ENCODE results near the gene GSG1.

The GSG1 gene

GRCh38 chr12:13097491-13098011, 5.9 kb downstream of the GSG1 start:
- Histone ChIP-seq H3K4me3 (ENCODE audit: low read depth in 1 of 2, low read length in 1 of 2) (peak overlapping the region; percentile 59 to 69), H3K4me1 (ENCODE audit: control insufficient read depth in 1 of 2, insufficient read depth in 1 of 2, low read depth in 1 of 2, low read length in 1 of 2) (peaks cover 27 to 46% of the 10 kb centered on the region in 2 experiments), H3K36me3 (no peaks in the 10 kb centered on the region), H3K27me3 (no peaks in the 10 kb centered on the region), H3K27ac (peak overlapping the region; percentile 93), H3K9me3 (no peaks in the 10 kb centered on the region)
- no peak for TF ChIP-seq CTCF (IDR thresholded peaks at IDR 0.05)

GRCh38 chr12:13095266-13095995, 8.0 kb downstream of the GSG1 start:
- no peaks in the 10 kb centered on the region for H3K9me3 ChIP-seq
- no peak overlapping the region for H3K27ac ChIP-seq
- TF ChIP-seq CTCF (IDR thresholded peaks at IDR 0.05), result no peak
- H3K4me3 ChIP-seq (ENCODE audit: low read depth in 1 of 2, low read length in 1 of 2), result no peak overlapping the region
- H3K36me3 ChIP-seq, result no peaks in the 10 kb centered on the region
- peaks cover 22 to 31% of the 10 kb centered on the region in 2 experiments for H3K4me1 ChIP-seq (ENCODE audit: control insufficient read depth in 1 of 2, insufficient read depth in 1 of 2, low read depth in 1 of 2, low read length in 1 of 2)
- no peaks in the 10 kb centered on the region for H3K27me3 ChIP-seq

- Histone ChIP-seq H3K27ac (no peak overlapping the region), H3K27me3 (no peaks in the 10 kb centered on the region), H3K36me3 (no peaks in the 10 kb centered on the region), H3K4me1 (ENCODE audit: control insufficient read depth in 1 of 2, insufficient read depth in 1 of 2, low read depth in 1 of 2, low read length in 1 of 2) (peaks cover 21 to 24% of the 10 kb centered on the region in 2 experiments), H3K4me3 (ENCODE audit: low read depth in 1 of 2, low read length in 1 of 2) (no peak overlapping the region), H3K9me3 (no peaks in the 10 kb centered on the region)
- no peak for TF ChIP-seq CTCF (IDR thresholded peaks at IDR 0.05)
These were observed 9.1 kb downstream of the GSG1 start for GRCh38 chr12:13094367-13094766.

GRCh38 chr12:13093848-13094220, 9.6 kb downstream of the GSG1 start:
- H3K9me3 ChIP-seq, result no peaks in the 10 kb centered on the region
- no peaks in the 10 kb centered on the region for H3K36me3 ChIP-seq
- TF ChIP-seq CTCF (IDR thresholded peaks at IDR 0.05), result no peak
- no peak overlapping the region for H3K27ac ChIP-seq
- H3K4me3 ChIP-seq (ENCODE audit: low read depth in 1 of 2, low read length in 1 of 2), result no peak overlapping the region
- H3K27me3 ChIP-seq, result no peaks in the 10 kb centered on the region
- H3K4me1 ChIP-seq (ENCODE audit: control insufficient read depth in 1 of 2, insufficient read depth in 1 of 2, low read depth in 1 of 2, low read length in 1 of 2), result peaks cover 18 to 19% of the 10 kb centered on the region in 2 experiments

GRCh38 chr12:13093191-13093847, 10.1 kb downstream of the GSG1 start:
- Histone ChIP-seq H3K4me3 (ENCODE audit: low read depth in 1 of 2, low read length in 1 of 2) (no peak overlapping the region), H3K4me1 (ENCODE audit: control insufficient read depth in 1 of 2, insufficient read depth in 1 of 2, low read depth in 1 of 2, low read length in 1 of 2) (peaks cover 13 to 14% of the 10 kb centered on the region in 2 experiments), H3K36me3 (no peaks in the 10 kb centered on the region), H3K27me3 (no peaks in the 10 kb centered on the region), H3K27ac (no peak overlapping the region), H3K9me3 (no peaks in the 10 kb centered on the region)
- TF ChIP-seq CTCF (IDR thresholded peaks at IDR 0.05), result no peak

Measured in neutrophil (primary cell).